Ovary (tissue), 9 donors: ENCODE results near the gene TXN2. TPM values are rescaled to one million over a fixed set of nuclear protein-coding genes. Genes with fewer than 3 reads are reported as not detected.

ENCODE experiments used
- DNase-seq, 5 donors: peaks; one replicate each; pipeline ENCODE4 v3.0.0-alpha.2; 2019 to 2020
- H3K27ac ChIP-seq, 2 donors: fragments of 200-600 bp; one replicate each; pipeline versions ENCODE4 v1.5.1 to v1.8.0; 2019 to 2022
- H3K27me3 ChIP-seq: fragments of 200-600 bp; one replicate; pipeline ENCODE4 v1.8.0; 2022
- H3K36me3 ChIP-seq: fragments of 200-600 bp; sonication (generic); one replicate; pipeline ENCODE4 v1.5.1; 2019
- H3K4me1 ChIP-seq: one replicate; pipeline ENCODE4 v1.8.1; 2013; ENCODE audit warnings: mild to moderate bottlenecking, moderate library complexity; ENCODE audit not compliant: insufficient read depth
- H3K4me3 ChIP-seq: fragments of 200-600 bp; sonication (generic); one replicate; pipeline ENCODE4 v1.5.1; 2017
- H3K9me3 ChIP-seq, 2 donors: fragments of 200-600 bp in 1 of 2; sonication (generic) in 1 of 2; one replicate each; pipeline versions ENCODE4 v1.5.1 to v1.8.1; 2013 to 2019; ENCODE audit warnings: mild to moderate bottlenecking in 1 of 2, moderate library complexity in 1 of 2
- CTCF ChIP-seq, 3 donors: fragments of 450-650 bp in 2 of 3; fragments of 200-600 bp in 1 of 3; IDR thresholded peaks; one replicate each; pipeline versions ENCODE4 v1.5.1 to v1.8.0; 2016 to 2022; ENCODE audit warnings: antibody characterized with exemption in 3 of 3, mild to moderate bottlenecking in 1 of 3
- EP300 ChIP-seq: sonication (generic); formaldehyde crosslinking; IDR thresholded peaks from one replicate; pipeline ENCODE4 v1.6.1; 2017; ENCODE audit warnings: antibody characterized with exemption
- POLR2A ChIP-seq: fragments of 450-650 bp; IDR thresholded peaks from one replicate; pipeline ENCODE4 v1.6.1; 2017; ENCODE audit warnings: antibody characterized with exemption, mild to moderate bottlenecking, moderate library complexity
- WGBS, 3 donors: extraction: QIAGEN DNeasy Blood & Tissue Kit in 1 of 3; methylation state at CpG; one replicate each; pipeline versions ENCODE4 v1.1.5 to v1.1.7; 2013 to 2017; 5-methylcytosine and 5-hydroxymethylcytosine counted together
- intact Hi-C, 4 donors: fragments of 100-400 bp; cut with DNase I; formaldehyde crosslinking; loops; one replicate each; pipeline versions ENCODE4 v1.11.0 to v1.15.1; 2022 to 2023
- polyA plus RNA-seq, 2 donors: library from polyadenylated mRNA; stranded (reverse); fragments of 200-250 nt in 1 of 2; fragments of 350-450 nt in 1 of 2; fragmentation: Illumina TruSeq in 1 of 2; extraction: RNeasy Lipid Tissue Mini Kit (QIAGEN cat#74804) in 1 of 2; gene quantifications; one replicate each; pipeline ENCODE4 v1.2.3, GENCODE V29; 2013 to 2014
- total RNA-seq, 7 donors: library from RNA; depleted of rRNA in 2 of 7; stranded (reverse); fragments of >200 nt in 2 of 7; fragmentation: NEBNext Ultra II Directional in 3 of 7; extraction: Animal tissue kit (Norgen Biotek cat#: 25700) in 3 of 7; gene quantifications; one replicate each; pipeline versions ENCODE4 v1.1.0 to v1.2.4, GENCODE V29; 2016 to 2023
- donor health status: DM: no; HTN: no; CAD: no; lungs with moderate emphysema.
- donor health status: DM: no; HTN: no; CAD: no.
- donor health status: Bipolar disorder and iron deficiency.
- donor health status: DM: yes; HTN: yes; CAD: no.
- donor health status: DM: no; HTN: no; CAD: no.
- donor health status: DM: yes; HTN: yes; CAD: no.

TXN2 gene
- total and polyA plus RNA-seq, 9 donors, result 60.9 to 118 (median 80.8) TPM

- Histone ChIP-seq H3K9me3 (no peaks in the 10 kb centered on the region), H3K4me3 (peak overlapping the region; percentile 91), H3K36me3 (no peaks in the 10 kb centered on the region), H3K27ac (peak overlapping the region; percentile 71 to 99), H3K27me3 (no peaks in the 10 kb centered on the region), H3K4me1 (peaks cover 3% of the 10 kb centered on the region)
- TF ChIP-seq CTCF (IDR thresholded peaks at IDR 0.05) (no peak), POLR2A (no peak), EP300 (no peak)
- intact Hi-C loops, result no loop called here
- WGBS, 3 donors, result 6 to 12% (median 7%) methylated on average over 9 of the region's 9 CpGs
- no peak for DNase-seq
Measured at GRCh38 chr22:36480941-36481392, 473 bp downstream of the TXN2 start.

- TF ChIP-seq EP300 (no peak), POLR2A (no peak), CTCF (IDR thresholded peaks at IDR 0.05) (no peak)
- Histone ChIP-seq H3K36me3 (no peaks in the 10 kb centered on the region), H3K27me3 (no peaks in the 10 kb centered on the region), H3K9me3 (no peaks in the 10 kb centered on the region), H3K4me3 (no peak overlapping the region), H3K4me1 (peaks cover 3% of the 10 kb centered on the region), H3K27ac (no peak overlapping the region)
- intact Hi-C loops, result no loop called here
- 69 to 87% (median 72%) methylated on average over 4 of the region's 4 CpGs for WGBS, 3 donors
- DNase-seq, result no peak
Measured at GRCh38 chr22:36478966-36479365, 2.5 kb downstream of the TXN2 start.

- no peaks in the 10 kb centered on the region for H3K4me1 ChIP-seq
- no peak overlapping the region for H3K27ac ChIP-seq
- TF ChIP-seq CTCF (IDR thresholded peaks at IDR 0.05), result no peak
- TF ChIP-seq POLR2A, result no peak
- no peak for TF ChIP-seq EP300
- H3K36me3 ChIP-seq, result no peaks in the 10 kb centered on the region
- H3K27me3 ChIP-seq, result no peaks in the 10 kb centered on the region
- H3K9me3 ChIP-seq, result no peaks in the 10 kb centered on the region
- DNase-seq, result no peak
- WGBS, 3 donors, result 94 to 96% (median 95%) methylated on average over 6 of the region's 6 CpGs
- no peak overlapping the region for H3K4me3 ChIP-seq
- intact Hi-C loops, result no loop called here
Measured at GRCh38 chr22:36475341-36475740, 6.1 kb downstream of the TXN2 start.

GRCh38 chr22:36472689-36473088 is 8.8 kb downstream of the TXN2 start:
- no peak overlapping the region for H3K4me3 ChIP-seq

More at GRCh38 chr22:36472689-36473088, 8.8 kb downstream of the TXN2 start:
- H3K27ac ChIP-seq, result no peak overlapping the region
- 57 to 81% (median 69%) methylated on average over 13 of the region's 13 CpGs for WGBS, 3 donors
- no peak for TF ChIP-seq POLR2A
- no peak for TF ChIP-seq CTCF (IDR thresholded peaks at IDR 0.05)
- no peak for TF ChIP-seq EP300
- H3K27me3 ChIP-seq, result no peaks in the 10 kb centered on the region
- intact Hi-C loops, result loop anchor here in 1 of 4 donors (2.0 kb wide), 1 partner anchor 172 kb away; no protein-coding TSS in a partner anchor
- H3K4me1 ChIP-seq, result no peaks in the 10 kb centered on the region
- no peaks in the 10 kb centered on the region for H3K9me3 ChIP-seq
- H3K36me3 ChIP-seq, result no peaks in the 10 kb centered on the region
- no peak for DNase-seq
